Heart right ventricle (tissue), 16 donors: ENCODE results near the gene POLR2E. TPM values are rescaled to one million over a fixed set of nuclear protein-coding genes. Genes with fewer than 3 reads are reported as not detected.

Experiments
- ATAC-seq, 8 donors: fragments of 200-7000 bp; cut with Tn5 transposase; one replicate each; pipeline ENCODE4 v1.9.1; 2020; ENCODE audit warnings: mild to moderate bottlenecking in 8 of 8, moderate library complexity in 8 of 8, moderate number of reproducible peaks in 1 of 8
- DNase-seq, 2 donors: peaks; one replicate each; pipeline ENCODE4 v3.0.0-alpha.2; 2020
- H3K27ac ChIP-seq, 10 donors: fragments of 200-600 bp; sonication (generic) in 2 of 10; one replicate each; pipeline versions ENCODE4 v1.5.0 to v1.8.0; 2020 to 2022; ENCODE audit warnings: mild to moderate bottlenecking in 3 of 10
- H3K27me3 ChIP-seq, 7 donors: fragments of 200-600 bp; one replicate each; pipeline ENCODE4 v1.8.0; 2021 to 2022; ENCODE audit warnings: mild to moderate bottlenecking in 2 of 7
- H3K36me3 ChIP-seq, 9 donors: fragments of 200-600 bp; sonication (generic) in 1 of 9; one replicate each; pipeline versions ENCODE4 v1.5.0 to v1.8.0; 2020 to 2022; ENCODE audit warnings: mild to moderate bottlenecking in 2 of 9
- H3K4me1 ChIP-seq, 9 donors: fragments of 200-600 bp; sonication (generic) in 1 of 9; one replicate each; pipeline versions ENCODE4 v1.5.0 to v1.8.0; 2020 to 2022; ENCODE audit warnings: mild to moderate bottlenecking in 4 of 9
- H3K4me3 ChIP-seq, 10 donors: fragments of 200-600 bp; sonication (generic) in 2 of 10; one replicate each; pipeline versions ENCODE4 v1.5.0 to v1.8.0; 2020 to 2022; ENCODE audit warnings: mild to moderate bottlenecking in 7 of 10, moderate library complexity in 2 of 10
- H3K9me3 ChIP-seq, 11 donors: fragments of 200-600 bp in 10 of 11; sonication (generic) in 2 of 11; one replicate each; pipeline versions ENCODE4 v1.5.0 to v1.8.0; 2013 to 2022; ENCODE audit warnings: mild to moderate bottlenecking in 2 of 11, control low read depth in 1 of 11, moderate library complexity in 1 of 11
- WGBS, 2 donors: extraction: QIAGEN DNeasy Blood & Tissue Kit; methylation state at CpG; one replicate each; pipeline ENCODE4 v1.1.7; 2013; ENCODE audit warnings: inconsistent platforms in 1 of 2; 5-methylcytosine and 5-hydroxymethylcytosine counted together
- intact Hi-C, 10 donors: fragments of 100-400 bp; cut with DNase I; formaldehyde crosslinking; loops; one replicate each; pipeline versions ENCODE4 v1.11.1 to v1.14.2; 2022
- polyA plus RNA-seq, 2 donors: library from polyadenylated mRNA; stranded (reverse); fragments of 200-250 nt; gene quantifications; one replicate each; pipeline ENCODE4 v1.2.3, GENCODE V29; 2013
- total RNA-seq, 10 donors: library from RNA; stranded (reverse); fragmentation: NEBNext Ultra II Directional in 3 of 10; extraction: Animal tissue kit (Norgen Biotek cat#: 25700) in 3 of 10; gene quantifications; one replicate each; pipeline versions ENCODE4 v1.2.1 to v1.2.4, GENCODE V29; 2021 to 2023
- TF ChIP-seq, protein P1 (sequence below), 9 donors: fragments of 200-600 bp; sonication (generic) in 2 of 9; IDR thresholded peaks; one replicate each; pipeline versions ENCODE4 v1.5.0 to v1.8.0; 2021 to 2022; ENCODE audit warnings: antibody characterized with exemption in 9 of 9, mild to moderate bottlenecking in 5 of 9, moderate library complexity in 1 of 9
- donor health status: Arrhythmogenic right ventricular cardiomyopathy.
- donor health status: ischemic (EF 13 %, LVEDD 7.1; RV severe dilation, severe dysfunction).
- donor health status: healthy with polysubstance abuse.
- donor health status: DM: no; HTN: yes; CAD: no.
- donor health status: DM: no; HTN: no; CAD: no.
- donor health status: ischemic (EF 25% LVEDD 6.9; RV normal size, moderate dysfunction).
- donor health status: ischemic (EF 25% LVEDD 5.7; RV mildly dilated, moderate dysfunction).
- donor health status: healthy.
- donor health status: DM: yes; HTN: yes; CAD: no.
- donor health status: Ischemic cardiomyopathy.
- donor health status: ischemic (EF 35%, LVEDD 5.7; RV mildly dilated, moderate dysfunction).
- donor health status: nonischemic (EF 11% LVEDD 7.7; RV severe dilation, severe dysfunction).
- donor health status: DM: yes; HTN: yes; CAD: no.
- donor health status: PGD.
- donor health status: ischemic (EF 29% LVEDD 5.4; RV normal size, mild dysfunction).
- donor health status: nonischemic (EF 23%, LVEDD 6.1; RV moderate dilation, normal function).

Gene POLR2E
- total and polyA plus RNA-seq, 12 donors = 111 to 215 (median 134) TPM

DNA sequence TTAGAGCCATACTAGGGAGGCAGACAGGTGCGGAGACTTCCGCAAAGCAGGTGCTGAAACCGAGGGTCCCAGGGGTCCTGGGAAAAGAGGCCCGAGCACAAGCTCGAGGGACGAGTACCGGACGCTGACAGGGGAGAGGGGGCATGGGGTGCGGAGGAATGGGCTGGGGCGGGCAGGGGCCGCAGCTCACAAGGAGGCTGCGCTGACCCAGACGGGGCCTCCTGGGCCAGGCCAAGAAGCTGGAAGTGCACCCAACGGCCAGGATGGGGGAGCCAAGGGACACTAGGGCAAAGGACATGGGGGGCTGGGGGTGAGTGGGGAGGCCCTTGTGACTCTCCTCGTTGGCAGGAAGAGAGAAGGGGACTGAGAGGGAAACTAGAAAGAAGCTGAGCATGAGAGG is 1.8 kb downstream of the POLR2E start:
- no peak for DNase-seq

GRCh38 chr19:1091544-1092175 is 3.5 kb downstream of the POLR2E start:
- TF ChIP-seq, protein P1, sequence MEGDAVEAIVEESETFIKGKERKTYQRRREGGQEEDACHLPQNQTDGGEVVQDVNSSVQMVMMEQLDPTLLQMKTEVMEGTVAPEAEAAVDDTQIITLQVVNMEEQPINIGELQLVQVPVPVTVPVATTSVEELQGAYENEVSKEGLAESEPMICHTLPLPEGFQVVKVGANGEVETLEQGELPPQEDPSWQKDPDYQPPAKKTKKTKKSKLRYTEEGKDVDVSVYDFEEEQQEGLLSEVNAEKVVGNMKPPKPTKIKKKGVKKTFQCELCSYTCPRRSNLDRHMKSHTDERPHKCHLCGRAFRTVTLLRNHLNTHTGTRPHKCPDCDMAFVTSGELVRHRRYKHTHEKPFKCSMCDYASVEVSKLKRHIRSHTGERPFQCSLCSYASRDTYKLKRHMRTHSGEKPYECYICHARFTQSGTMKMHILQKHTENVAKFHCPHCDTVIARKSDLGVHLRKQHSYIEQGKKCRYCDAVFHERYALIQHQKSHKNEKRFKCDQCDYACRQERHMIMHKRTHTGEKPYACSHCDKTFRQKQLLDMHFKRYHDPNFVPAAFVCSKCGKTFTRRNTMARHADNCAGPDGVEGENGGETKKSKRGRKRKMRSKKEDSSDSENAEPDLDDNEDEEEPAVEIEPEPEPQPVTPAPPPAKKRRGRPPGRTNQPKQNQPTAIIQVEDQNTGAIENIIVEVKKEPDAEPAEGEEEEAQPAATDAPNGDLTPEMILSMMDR (IDR thresholded peaks at IDR 0.05) = no peak
- ATAC-seq (no peak), DNase-seq (no peak)
- 89 to 91% methylated on average over 27 of the region's 27 CpGs for WGBS, 2 donors
- Histone ChIP-seq H3K36me3 (peaks cover 0 to 73% (median 26%) of the 10 kb centered on the region in 9 donors), H3K27ac (no peak overlapping the region), H3K4me1 (peaks cover 5 to 58% (median 25%) of the 10 kb centered on the region in 9 donors), H3K27me3 (no peaks in the 10 kb centered on the region), H3K9me3 (no peaks in the 10 kb centered on the region), H3K4me3 (no peak overlapping the region)
- intact Hi-C loops = loop anchor here in 4 of 10 donors (5.0 to 10.0 kb wide), 3 partner anchors 47 to 57 kb away; partner anchors contain the start of gene ABCA7 (in 3 of the 4)

More for the DNA sequence above, 1.8 kb downstream of the POLR2E start:
- no peak overlapping the region for H3K27ac ChIP-seq
- H3K9me3 ChIP-seq = no peaks in the 10 kb centered on the region
- no peak for ATAC-seq
- peaks cover 5 to 51% (median 26%) of the 10 kb centered on the region in 9 donors for H3K4me1 ChIP-seq
- TF ChIP-seq, protein P1 (IDR thresholded peaks at IDR 0.05) = no peak
- WGBS, 2 donors = 84 to 89% methylated on average over 14 to 15 of the region's 15 CpGs
- peaks cover 0 to 56% (median 26%) of the 10 kb centered on the region in 9 donors for H3K36me3 ChIP-seq
- no peaks in the 10 kb centered on the region for H3K27me3 ChIP-seq
- H3K4me3 ChIP-seq = peak overlapping the region in 5 of 10 donors; percentile 80 to 94 (median 85)
- intact Hi-C loops = loop anchor here in 4 of 10 donors (5.0 to 10.0 kb wide), 3 partner anchors 49 to 59 kb away; partner anchors contain the start of gene ABCA7 (in 3 of the 4)

- TF ChIP-seq, protein P1 (IDR thresholded peaks at IDR 0.05) = no peak
- peaks cover 0 to 80% (median 26%) of the 10 kb centered on the region in 9 donors for H3K36me3 ChIP-seq
- no peak for DNase-seq
- H3K4me3 ChIP-seq = no peak overlapping the region
- WGBS, 2 donors = 92 to 94% methylated on average over 38 of the region's 38 CpGs
- ATAC-seq = no peak
- H3K27me3 ChIP-seq = no peaks in the 10 kb centered on the region
- intact Hi-C loops = loop anchor here in 4 of 10 donors (5.0 to 10.0 kb wide), 3 partner anchors 46 to 56 kb away; partner anchors contain the start of gene ABCA7 (in 3 of the 4)
- H3K27ac ChIP-seq = no peak overlapping the region
- no peaks in the 10 kb centered on the region for H3K9me3 ChIP-seq
- H3K4me1 ChIP-seq = peaks cover 5 to 61% (median 23%) of the 10 kb centered on the region in 9 donors
These were observed 4.2 kb downstream of the POLR2E start for GRCh38 chr19:1090731-1091543.

DNA sequence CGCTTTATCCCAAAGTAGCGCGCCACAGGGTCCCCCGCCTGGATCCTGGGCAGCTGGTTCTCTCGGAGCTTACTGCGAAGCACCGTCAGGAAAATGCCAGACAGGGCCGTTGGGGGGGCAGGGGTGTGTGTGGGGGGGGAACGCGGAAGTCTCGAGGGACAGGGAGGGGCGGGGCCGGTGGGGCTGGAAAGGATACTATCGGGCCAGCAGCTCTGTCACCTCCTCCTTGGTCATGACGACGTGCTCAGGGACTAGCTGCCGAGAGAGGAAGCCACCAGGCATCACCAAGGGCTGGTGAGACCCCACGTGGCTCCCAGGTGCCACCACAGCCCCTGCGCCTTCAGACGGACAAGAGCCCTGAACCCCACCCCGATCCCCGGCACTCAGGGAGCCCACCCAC is 5.3 kb downstream of the POLR2E start:
- Histone ChIP-seq H3K4me1 (peaks cover 0 to 56% (median 18%) of the 10 kb centered on the region in 9 donors), H3K36me3 (peaks cover 0 to 87% (median 26%) of the 10 kb centered on the region in 9 donors), H3K4me3 (no peak overlapping the region), H3K27me3 (no peaks in the 10 kb centered on the region), H3K27ac (peak overlapping the region in 1 of 10 donors; percentile 88), H3K9me3 (no peaks in the 10 kb centered on the region)
- TF ChIP-seq, protein P1 (IDR thresholded peaks at IDR 0.05) = no peak
- intact Hi-C loops = loop anchor here in 4 of 10 donors (5.0 to 10.0 kb wide), 3 partner anchors 45 to 55 kb away; partner anchors contain the start of gene ABCA7 (in 3 of the 4)
- WGBS, 2 donors = 79 to 85% methylated on average over 22 of the region's 22 CpGs
- no peak for ATAC-seq
- DNase-seq = no peak
